Liver (tissue), 9 donors: ENCODE measurements around the gene LAX1. TPM values are rescaled to one million over a fixed set of nuclear protein-coding genes. Genes with fewer than 3 reads are reported as not detected.
"Not testable (repeated sequence)": the region's sequence is repeated elsewhere in the genome, so short reads cannot be mapped to it uniquely, and the experiment has no call there.

Experiments used
- DNase-seq: peaks from one replicate; pipeline ENCODE4 v3.0.0-alpha.2; 2017; ENCODE audit warnings: low spot score
- H3K27ac ChIP-seq, 2 donors: one replicate each; pipeline ENCODE4 v1.7.0; 2013; ENCODE audit warnings: inconsistent platforms in 2 of 2, low read length in 2 of 2, control low read depth in 1 of 2, low read depth in 1 of 2, mild to moderate bottlenecking in 1 of 2
- H3K27me3 ChIP-seq, 4 donors: one replicate each; pipeline versions ENCODE4 v1.6.1 to v1.7.0; 2013; ENCODE audit warnings: low read length in 3 of 4, inconsistent platforms in 1 of 4, mild to moderate bottlenecking in 1 of 4, moderate library complexity in 1 of 4; ENCODE audit not compliant: control insufficient read depth in 4 of 4, insufficient read depth in 4 of 4
- H3K36me3 ChIP-seq, 4 donors: one replicate each; pipeline versions ENCODE4 v1.6.1 to v1.7.0; 2013; ENCODE audit warnings: low read length in 3 of 4, mild to moderate bottlenecking in 3 of 4, low read depth in 1 of 4, moderate library complexity in 1 of 4; ENCODE audit not compliant: control insufficient read depth in 4 of 4, insufficient read depth in 3 of 4
- H3K4me1 ChIP-seq, 4 donors: one replicate each; pipeline versions ENCODE4 v1.6.1 to v1.7.0; 2013; ENCODE audit warnings: low read length in 3 of 4, mild to moderate bottlenecking in 3 of 4, moderate library complexity in 1 of 4; ENCODE audit not compliant: control insufficient read depth in 4 of 4, insufficient read depth in 4 of 4
- H3K4me3 ChIP-seq, 3 donors: one replicate each; pipeline versions ENCODE4 v1.6.1 to v1.7.0; 2013; ENCODE audit warnings: low read length in 3 of 3, control low read depth in 1 of 3, low read depth in 1 of 3, mild to moderate bottlenecking in 1 of 3
- H3K9ac ChIP-seq, 2 donors: one replicate each; pipeline ENCODE4 v1.7.0; 2013; ENCODE audit warnings: low read length in 2 of 2, mild to moderate bottlenecking in 2 of 2, moderate library complexity in 2 of 2, control low read depth in 1 of 2, low read depth in 1 of 2
- H3K9me3 ChIP-seq, 4 donors: one replicate each; pipeline versions ENCODE4 v1.6.1 to v1.7.0; 2013; ENCODE audit warnings: low read length in 3 of 4; ENCODE audit not compliant: control insufficient read depth in 4 of 4
- ATF3 ChIP-seq: IDR thresholded peaks from 2 replicates; pipeline ENCODE4 v1.6.1; 2016; ENCODE audit warnings: antibody characterized with exemption
- FOXA1 ChIP-seq: IDR thresholded peaks from 2 replicates; pipeline ENCODE4 v1.6.1; 2016; ENCODE audit warnings: antibody characterized with exemption
- FOXA2 ChIP-seq: IDR thresholded peaks from 2 replicates; pipeline ENCODE4 v1.6.1; 2016; ENCODE audit warnings: antibody characterized with exemption
- GABPA ChIP-seq, 2 donors: IDR thresholded peaks in 1 of 2; conservative IDR thresholded peaks in 1 of 2; 2 replicates each; pipeline ENCODE4 v1.6.1; 2016; ENCODE audit warnings: antibody characterized with exemption in 2 of 2, mild to moderate bottlenecking in 1 of 2, moderate library complexity in 1 of 2
- HNF4A ChIP-seq, 2 donors: conservative IDR thresholded peaks; 2 replicates each; pipeline ENCODE4 v1.6.1; 2016; ENCODE audit warnings: antibody characterized with exemption in 2 of 2, mild to moderate bottlenecking in 2 of 2
- NR2F2 ChIP-seq: IDR thresholded peaks from 2 replicates; pipeline ENCODE4 v1.6.1; 2016; ENCODE audit warnings: antibody characterized with exemption
- REST ChIP-seq: IDR thresholded peaks from 2 replicates; pipeline ENCODE4 v1.6.1; 2016; ENCODE audit warnings: antibody characterized with exemption, mild to moderate bottlenecking
- RXRA ChIP-seq, 2 donors: IDR thresholded peaks; 2 replicates each; pipeline ENCODE4 v1.6.1; 2017 to 2018; ENCODE audit warnings: antibody characterized with exemption in 2 of 2, mild to moderate bottlenecking in 1 of 2
- SP1 ChIP-seq: IDR thresholded peaks from 2 replicates; pipeline ENCODE4 v1.6.1; 2018; ENCODE audit warnings: antibody characterized with exemption, mild to moderate bottlenecking
- TAF1 ChIP-seq: conservative IDR thresholded peaks from 2 replicates; pipeline ENCODE4 v1.6.1; 2016; ENCODE audit warnings: antibody characterized with exemption, mild to moderate bottlenecking
- YY1 ChIP-seq: IDR thresholded peaks from 2 replicates; pipeline ENCODE4 v1.6.1; 2016; ENCODE audit warnings: antibody characterized with exemption, mild to moderate bottlenecking
- WGBS: extraction: QIAGEN DNeasy Blood & Tissue Kit; methylation state at CpG from one replicate; pipeline ENCODE4 v1.1.7; 2013; 5-methylcytosine and 5-hydroxymethylcytosine counted together
- polyA plus RNA-seq, 2 donors: library from polyadenylated mRNA; stranded (reverse) in 1 of 2; unstranded in 1 of 2; fragments of 200-250 nt in 1 of 2; fragments of >200 nt in 1 of 2; fragmentation: Nextera tagmentation in 1 of 2; extraction: Ambion mirVana in 1 of 2; gene quantifications; one replicate each; pipeline versions ENCODE4 v1.2.1 to v1.2.3, GENCODE V29; 2013 to 2015
- total RNA-seq, 2 donors: library from RNA; depleted of rRNA; stranded (reverse); fragments of >200 nt; gene quantifications; one replicate each; pipeline ENCODE4 v1.2.3, GENCODE V29; 2014
- TF ChIP-seq, protein P1 (sequence below): fragments of 150-350 bp; IDR thresholded peaks from 2 replicates; pipeline ENCODE4 v1.5.1; 2017; ENCODE audit warnings: improper control_type of control experiment, low read depth, low read length; ENCODE audit not compliant: missing input control
- TF ChIP-seq, protein P2 (sequence below): IDR thresholded peaks from 2 replicates; pipeline ENCODE4 v1.6.1; 2016; ENCODE audit warnings: antibody characterized with exemption
- donor health status: healthy.
- donor health status: healthy.
- donor health status: healthy.
- donor health status: healthy.
- donor health status: healthy.

The LAX1 gene
- total and polyA plus RNA-seq, 4 donors = 0.21 to 0.67 (median 0.38) TPM

GRCh38 chr1:203751051-203751450 is 13.9 kb upstream of the LAX1 start:
- Histone ChIP-seq H3K9ac (no peak overlapping the region), H3K27me3 (no peaks in the 10 kb centered on the region), H3K27ac (no peak overlapping the region), H3K4me3 (no peak overlapping the region), H3K9me3 (no peaks in the 10 kb centered on the region), H3K4me1 (no peaks in the 10 kb centered on the region), H3K36me3 (no peaks in the 10 kb centered on the region)
- no peak for TF ChIP-seq ATF3
- 95% methylated on average over 3 of the region's 3 CpGs for WGBS
- DNase-seq = no peak

DNA sequence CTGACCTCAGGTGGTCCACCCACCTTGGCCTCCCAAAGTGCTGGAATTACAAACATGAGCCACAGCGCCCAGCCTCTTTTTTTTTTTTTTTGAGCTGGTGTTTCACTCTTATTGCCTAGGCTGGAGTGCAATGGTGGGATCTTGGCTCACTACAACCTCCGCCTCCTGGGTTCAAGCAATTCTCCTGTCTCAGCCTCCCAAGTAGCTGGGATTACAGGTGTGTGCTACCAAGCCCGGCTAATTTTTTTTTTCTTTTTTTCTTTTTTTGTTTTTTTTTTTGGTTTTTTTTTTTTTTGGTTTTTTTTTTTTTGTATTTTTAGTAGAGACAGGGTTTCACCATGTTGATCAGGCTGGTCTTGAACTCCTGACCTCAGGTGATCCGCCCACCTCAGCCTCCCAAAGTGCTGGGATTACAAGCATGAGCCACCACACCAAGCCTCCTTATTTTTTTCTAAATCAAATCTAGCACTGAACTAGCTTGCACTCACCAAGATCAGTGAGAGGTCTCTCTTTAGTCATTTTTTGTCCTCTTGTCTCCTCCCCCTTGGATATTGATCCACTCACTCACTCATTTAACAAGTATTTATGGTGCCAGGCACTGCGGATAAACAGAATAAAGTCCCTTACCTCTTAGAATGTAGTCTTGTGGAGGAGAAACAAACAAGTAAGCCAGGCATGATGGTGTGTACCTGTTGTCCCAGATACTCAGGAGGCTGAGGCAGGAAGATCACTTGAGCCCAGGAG is 13.2 kb upstream of the LAX1 start:
- not testable (repeated sequence) for H3K4me1 ChIP-seq, H3K9me3 ChIP-seq, H3K27ac ChIP-seq, H3K36me3 ChIP-seq, H3K27me3 ChIP-seq, H3K9ac ChIP-seq, DNase-seq, H3K4me3 ChIP-seq
- WGBS = 86% methylated on average over 5 of the region's 5 CpGs

DNA sequence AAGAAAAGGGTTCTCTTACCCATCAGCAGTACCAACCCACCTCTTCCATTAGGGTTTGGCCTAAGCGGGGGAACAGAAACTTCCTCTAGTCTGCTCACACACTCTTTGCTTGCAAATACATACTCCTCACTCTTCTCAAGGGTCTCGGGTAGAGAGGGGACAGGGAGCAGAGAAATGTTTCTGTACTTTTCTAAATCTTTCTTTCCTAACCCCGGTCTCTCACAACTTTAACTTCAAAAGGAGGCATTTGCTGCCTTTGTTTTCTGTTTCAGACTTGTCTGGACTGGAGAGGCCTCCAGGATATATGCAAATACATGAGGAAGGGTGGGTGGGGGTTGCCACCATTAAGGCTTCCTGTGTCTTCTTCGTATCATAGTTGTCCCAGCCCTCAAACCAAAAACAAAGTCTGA is 10.5 kb upstream of the LAX1 start:
- H3K36me3 ChIP-seq = no peaks in the 10 kb centered on the region
- H3K27me3 ChIP-seq = no peaks in the 10 kb centered on the region
- no peak for DNase-seq
- no peak overlapping the region for H3K4me3 ChIP-seq
- no peaks in the 10 kb centered on the region for H3K9me3 ChIP-seq
- TF ChIP-seq ATF3 (no peak), RXRA (IDR thresholded peaks at IDR 0.05) (no peak), YY1 (no peak), NR2F2 (no peak), FOXA1 (no peak), REST (no peak), FOXA2 (no peak), GABPA (IDR thresholded peaks at IDR 0.05 in 1 of 2, conservative IDR thresholded peaks at IDR 0.05 in 1 of 2) (no peak), TAF1 (no peak), HNF4A (conservative IDR thresholded peaks at IDR 0.05) (no peak), SP1 (no peak)
- TF ChIP-seq, protein P1, sequence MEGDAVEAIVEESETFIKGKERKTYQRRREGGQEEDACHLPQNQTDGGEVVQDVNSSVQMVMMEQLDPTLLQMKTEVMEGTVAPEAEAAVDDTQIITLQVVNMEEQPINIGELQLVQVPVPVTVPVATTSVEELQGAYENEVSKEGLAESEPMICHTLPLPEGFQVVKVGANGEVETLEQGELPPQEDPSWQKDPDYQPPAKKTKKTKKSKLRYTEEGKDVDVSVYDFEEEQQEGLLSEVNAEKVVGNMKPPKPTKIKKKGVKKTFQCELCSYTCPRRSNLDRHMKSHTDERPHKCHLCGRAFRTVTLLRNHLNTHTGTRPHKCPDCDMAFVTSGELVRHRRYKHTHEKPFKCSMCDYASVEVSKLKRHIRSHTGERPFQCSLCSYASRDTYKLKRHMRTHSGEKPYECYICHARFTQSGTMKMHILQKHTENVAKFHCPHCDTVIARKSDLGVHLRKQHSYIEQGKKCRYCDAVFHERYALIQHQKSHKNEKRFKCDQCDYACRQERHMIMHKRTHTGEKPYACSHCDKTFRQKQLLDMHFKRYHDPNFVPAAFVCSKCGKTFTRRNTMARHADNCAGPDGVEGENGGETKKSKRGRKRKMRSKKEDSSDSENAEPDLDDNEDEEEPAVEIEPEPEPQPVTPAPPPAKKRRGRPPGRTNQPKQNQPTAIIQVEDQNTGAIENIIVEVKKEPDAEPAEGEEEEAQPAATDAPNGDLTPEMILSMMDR = no peak
- TF ChIP-seq, protein P2, sequence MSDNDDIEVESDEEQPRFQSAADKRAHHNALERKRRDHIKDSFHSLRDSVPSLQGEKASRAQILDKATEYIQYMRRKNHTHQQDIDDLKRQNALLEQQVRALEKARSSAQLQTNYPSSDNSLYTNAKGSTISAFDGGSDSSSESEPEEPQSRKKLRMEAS = no peak
- H3K9ac ChIP-seq = no peak overlapping the region
- WGBS = 84% methylated on average over 4 of the region's 4 CpGs
- H3K4me1 ChIP-seq = no peaks in the 10 kb centered on the region
- no peak overlapping the region for H3K27ac ChIP-seq
